ENCODE results near the gene UCHL5.
"Not testable (repeated sequence)": the region's sequence is repeated elsewhere in the genome, so short reads cannot be mapped to it uniquely, and the experiment has no call there.

The UCHL5 gene

GRCh38 chr1:193033610-193034009 lies 25.6 kb downstream of the UCHL5 start:
- H3K36me3 ChIP-seq (ENCODE audit: control insufficient read depth, insufficient read depth, low read length), result peaks cover 6% of the 10 kb centered on the region
- H3K4me3 ChIP-seq (ENCODE audit: low read depth, low read length), result no peak overlapping the region
- no peak overlapping the region for H3K9ac ChIP-seq (ENCODE audit: low read depth, low read length)
- H3K4me1 ChIP-seq (ENCODE audit: control insufficient read depth, insufficient read depth, low read length), result no peaks in the 10 kb centered on the region
- no peaks in the 10 kb centered on the region for H3K9me3 ChIP-seq (ENCODE audit: control insufficient read depth, insufficient read depth, low read length)
- no peak overlapping the region for H3K27ac ChIP-seq (ENCODE audit: low read depth, low read length)
- no peaks in the 10 kb centered on the region for H3K27me3 ChIP-seq (ENCODE audit: control insufficient read depth, insufficient read depth, low read length)

GRCh38 chr1:193032643-193033427 lies 26.3 kb downstream of the UCHL5 start:
- not testable (repeated sequence) for H3K4me3 ChIP-seq (ENCODE audit: low read depth, low read length); H3K9me3 ChIP-seq (ENCODE audit: control insufficient read depth, insufficient read depth, low read length); H3K27me3 ChIP-seq (ENCODE audit: control insufficient read depth, insufficient read depth, low read length); H3K36me3 ChIP-seq (ENCODE audit: control insufficient read depth, insufficient read depth, low read length); H3K4me1 ChIP-seq (ENCODE audit: control insufficient read depth, insufficient read depth, low read length); H3K27ac ChIP-seq (ENCODE audit: low read depth, low read length); H3K9ac ChIP-seq (ENCODE audit: low read depth, low read length)

- Histone ChIP-seq H3K4me3 (ENCODE audit: low read depth, low read length) (no peak overlapping the region), H3K9me3 (ENCODE audit: control insufficient read depth, insufficient read depth, low read length) (no peaks in the 10 kb centered on the region), H3K27ac (ENCODE audit: low read depth, low read length) (no peak overlapping the region), H3K36me3 (ENCODE audit: control insufficient read depth, insufficient read depth, low read length) (peaks cover 16% of the 10 kb centered on the region), H3K4me1 (ENCODE audit: control insufficient read depth, insufficient read depth, low read length) (no peaks in the 10 kb centered on the region), H3K9ac (ENCODE audit: low read depth, low read length) (no peak overlapping the region), H3K27me3 (ENCODE audit: control insufficient read depth, insufficient read depth, low read length) (no peaks in the 10 kb centered on the region)
Observed at GRCh38 chr1:193031431-193031830, 27.7 kb downstream of the UCHL5 start.

- no peaks in the 10 kb centered on the region for H3K27me3 ChIP-seq (ENCODE audit: control insufficient read depth, insufficient read depth, low read length)
- no peaks in the 10 kb centered on the region for H3K9me3 ChIP-seq (ENCODE audit: control insufficient read depth, insufficient read depth, low read length)
- no peak overlapping the region for H3K4me3 ChIP-seq (ENCODE audit: low read depth, low read length)
- no peak overlapping the region for H3K9ac ChIP-seq (ENCODE audit: low read depth, low read length)
- no peak overlapping the region for H3K27ac ChIP-seq (ENCODE audit: low read depth, low read length)
- peaks cover 22% of the 10 kb centered on the region for H3K36me3 ChIP-seq (ENCODE audit: control insufficient read depth, insufficient read depth, low read length)
- no peaks in the 10 kb centered on the region for H3K4me1 ChIP-seq (ENCODE audit: control insufficient read depth, insufficient read depth, low read length)
Observed at GRCh38 chr1:193030280-193030679, 28.9 kb downstream of the UCHL5 start.

- Histone ChIP-seq H3K9ac (ENCODE audit: low read depth, low read length) (no peak overlapping the region), H3K4me1 (ENCODE audit: control insufficient read depth, insufficient read depth, low read length) (peaks cover 8% of the 10 kb centered on the region; the same call in 1 of the 2 replicates), H3K36me3 (ENCODE audit: control insufficient read depth, insufficient read depth, low read length) (peaks cover 37% of the 10 kb centered on the region), H3K9me3 (ENCODE audit: control insufficient read depth, insufficient read depth, low read length) (no peaks in the 10 kb centered on the region), H3K27ac (ENCODE audit: low read depth, low read length) (no peak overlapping the region), H3K27me3 (ENCODE audit: control insufficient read depth, insufficient read depth, low read length) (no peaks in the 10 kb centered on the region), H3K4me3 (ENCODE audit: low read depth, low read length) (no peak overlapping the region)
Observed at GRCh38 chr1:193025218-193025617, 33.9 kb downstream of the UCHL5 start.

- Histone ChIP-seq H3K4me3 (ENCODE audit: low read depth, low read length) (no peak overlapping the region), H3K4me1 (ENCODE audit: control insufficient read depth, insufficient read depth, low read length) (peaks cover 8% of the 10 kb centered on the region; the same call in 1 of the 2 replicates), H3K9me3 (ENCODE audit: control insufficient read depth, insufficient read depth, low read length) (no peaks in the 10 kb centered on the region), H3K27ac (ENCODE audit: low read depth, low read length) (no peak overlapping the region), H3K27me3 (ENCODE audit: control insufficient read depth, insufficient read depth, low read length) (no peaks in the 10 kb centered on the region), H3K9ac (ENCODE audit: low read depth, low read length) (no peak overlapping the region), H3K36me3 (ENCODE audit: control insufficient read depth, insufficient read depth, low read length) (peaks cover 37% of the 10 kb centered on the region)
Observed at GRCh38 chr1:193019442-193020026, 39.6 kb downstream of the UCHL5 start.

GRCh38 chr1:193016788-193017187 lies 42.4 kb downstream of the UCHL5 start:
- H3K36me3 ChIP-seq (ENCODE audit: control insufficient read depth, insufficient read depth, low read length), result peaks cover 22% of the 10 kb centered on the region
- no peak overlapping the region for H3K9ac ChIP-seq (ENCODE audit: low read depth, low read length)
- H3K27me3 ChIP-seq (ENCODE audit: control insufficient read depth, insufficient read depth, low read length), result no peaks in the 10 kb centered on the region
- no peaks in the 10 kb centered on the region for H3K9me3 ChIP-seq (ENCODE audit: control insufficient read depth, insufficient read depth, low read length)
- H3K4me3 ChIP-seq (ENCODE audit: low read depth, low read length), result no peak overlapping the region
- H3K27ac ChIP-seq (ENCODE audit: low read depth, low read length), result no peak overlapping the region
- H3K4me1 ChIP-seq (ENCODE audit: control insufficient read depth, insufficient read depth, low read length), result peaks cover 3% of the 10 kb centered on the region; the same call in 1 of the 2 replicates

GRCh38 chr1:193014400-193014799 lies 44.8 kb downstream of the UCHL5 start:
- Histone ChIP-seq H3K27me3 (ENCODE audit: control insufficient read depth, insufficient read depth, low read length) (no peaks in the 10 kb centered on the region), H3K27ac (ENCODE audit: low read depth, low read length) (no peak overlapping the region), H3K4me3 (ENCODE audit: low read depth, low read length) (no peak overlapping the region), H3K36me3 (ENCODE audit: control insufficient read depth, insufficient read depth, low read length) (peaks cover 16% of the 10 kb centered on the region), H3K4me1 (ENCODE audit: control insufficient read depth, insufficient read depth, low read length) (no peaks in the 10 kb centered on the region), H3K9ac (ENCODE audit: low read depth, low read length) (no peak overlapping the region), H3K9me3 (ENCODE audit: control insufficient read depth, insufficient read depth, low read length) (no peaks in the 10 kb centered on the region)

- H3K36me3 ChIP-seq (ENCODE audit: control insufficient read depth, insufficient read depth, low read length), result peaks cover 13% of the 10 kb centered on the region
- no peak overlapping the region for H3K4me3 ChIP-seq (ENCODE audit: low read depth, low read length)
- H3K9ac ChIP-seq (ENCODE audit: low read depth, low read length), result no peak overlapping the region
- H3K27me3 ChIP-seq (ENCODE audit: control insufficient read depth, insufficient read depth, low read length), result no peaks in the 10 kb centered on the region
- H3K9me3 ChIP-seq (ENCODE audit: control insufficient read depth, insufficient read depth, low read length), result no peaks in the 10 kb centered on the region
- no peak overlapping the region for H3K27ac ChIP-seq (ENCODE audit: low read depth, low read length)
- no peaks in the 10 kb centered on the region for H3K4me1 ChIP-seq (ENCODE audit: control insufficient read depth, insufficient read depth, low read length)
Observed at GRCh38 chr1:193013707-193014106, 45.5 kb downstream of the UCHL5 start.

- no peaks in the 10 kb centered on the region for H3K9me3 ChIP-seq (ENCODE audit: control insufficient read depth, insufficient read depth, low read length)
- H3K27me3 ChIP-seq (ENCODE audit: control insufficient read depth, insufficient read depth, low read length), result no peaks in the 10 kb centered on the region
- H3K9ac ChIP-seq (ENCODE audit: low read depth, low read length), result no peak overlapping the region
- H3K4me3 ChIP-seq (ENCODE audit: low read depth, low read length), result no peak overlapping the region
- H3K36me3 ChIP-seq (ENCODE audit: control insufficient read depth, insufficient read depth, low read length), result peaks cover 13% of the 10 kb centered on the region
- no peak overlapping the region for H3K27ac ChIP-seq (ENCODE audit: low read depth, low read length)
- H3K4me1 ChIP-seq (ENCODE audit: control insufficient read depth, insufficient read depth, low read length), result no peaks in the 10 kb centered on the region
Observed at GRCh38 chr1:193013005-193013404, 46.2 kb downstream of the UCHL5 start.

- no peaks in the 10 kb centered on the region for H3K27me3 ChIP-seq (ENCODE audit: control insufficient read depth, insufficient read depth, low read length)
- no peak overlapping the region for H3K27ac ChIP-seq (ENCODE audit: low read depth, low read length)
- peaks cover 8% of the 10 kb centered on the region for H3K36me3 ChIP-seq (ENCODE audit: control insufficient read depth, insufficient read depth, low read length)
- H3K9ac ChIP-seq (ENCODE audit: low read depth, low read length), result no peak overlapping the region
- no peak overlapping the region for H3K4me3 ChIP-seq (ENCODE audit: low read depth, low read length)
- H3K4me1 ChIP-seq (ENCODE audit: control insufficient read depth, insufficient read depth, low read length), result no peaks in the 10 kb centered on the region
- H3K9me3 ChIP-seq (ENCODE audit: control insufficient read depth, insufficient read depth, low read length), result no peaks in the 10 kb centered on the region
Observed at GRCh38 chr1:193011406-193011805, 47.8 kb downstream of the UCHL5 start.

Measured in HUES48 (cell line).